ENCODE data around the gene PHC2.
A peak's percentile ranks its signal among the peaks of the same experiment; 100 is the strongest.

Gene PHC2

GRCh38 chr1:33332357-33332789, 98.5 kb downstream of the PHC2 start:
- Histone ChIP-seq H3K9ac (ENCODE audit: low read depth, low read length) (peak overlapping the region; percentile 25), H3K4me3 (ENCODE audit: low read length) (no peak overlapping the region), H3K36me3 (ENCODE audit: insufficient read depth, low read length) (peaks cover 88% of the 10 kb centered on the region), H3K9me3 (replicated peaks; ENCODE audit: low read length) (no peaks in the 10 kb centered on the region), H3K4me1 (ENCODE audit: control insufficient read depth, insufficient read depth, low read length) (peaks cover 81% of the 10 kb centered on the region), H3K4me2 (ENCODE audit: low read length) (no peak overlapping the region), H3K27me3 (ENCODE audit: control insufficient read depth, insufficient read depth, low read length) (no peaks in the 10 kb centered on the region)

- H3K4me2 ChIP-seq (ENCODE audit: low read length), result no peak overlapping the region
- H3K36me3 ChIP-seq (ENCODE audit: insufficient read depth, low read length), result peaks cover 90% of the 10 kb centered on the region
- no peak overlapping the region for H3K4me3 ChIP-seq (ENCODE audit: low read length)
- no peaks in the 10 kb centered on the region for H3K9me3 ChIP-seq (replicated peaks; ENCODE audit: low read length)
- H3K9ac ChIP-seq (ENCODE audit: low read depth, low read length), result peak overlapping the region; percentile 25
- H3K4me1 ChIP-seq (ENCODE audit: control insufficient read depth, insufficient read depth, low read length), result peaks cover 80% of the 10 kb centered on the region
- H3K27me3 ChIP-seq (ENCODE audit: control insufficient read depth, insufficient read depth, low read length), result no peaks in the 10 kb centered on the region
Observed at GRCh38 chr1:33331444-33332356, 99.2 kb downstream of the PHC2 start.

DNA sequence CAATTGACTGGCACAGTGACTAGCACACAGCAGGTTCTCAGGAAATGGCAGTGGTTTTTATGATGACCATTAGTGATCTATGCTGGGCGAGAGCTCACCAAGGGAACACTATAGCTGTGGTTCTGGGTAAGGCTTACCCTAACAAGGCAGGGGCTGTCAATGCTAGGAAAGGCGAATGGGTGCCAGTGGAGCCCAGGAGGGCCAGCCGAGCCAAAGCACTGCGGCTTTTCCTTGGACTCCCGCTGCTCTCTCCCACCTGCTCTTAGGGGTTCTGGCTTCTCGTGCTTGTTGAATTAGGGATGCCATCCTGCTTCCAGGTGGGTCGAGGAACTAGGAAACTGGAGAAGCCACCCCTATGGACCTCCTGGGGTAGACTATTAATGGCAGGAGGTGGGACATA, 100.0 kb downstream of the PHC2 start:
- H3K4me1 ChIP-seq (ENCODE audit: control insufficient read depth, insufficient read depth, low read length), result peaks cover 72% of the 10 kb centered on the region
- H3K36me3 ChIP-seq (ENCODE audit: insufficient read depth, low read length), result peaks cover 93% of the 10 kb centered on the region
- no peak overlapping the region for H3K4me3 ChIP-seq (ENCODE audit: low read length)

DNA sequence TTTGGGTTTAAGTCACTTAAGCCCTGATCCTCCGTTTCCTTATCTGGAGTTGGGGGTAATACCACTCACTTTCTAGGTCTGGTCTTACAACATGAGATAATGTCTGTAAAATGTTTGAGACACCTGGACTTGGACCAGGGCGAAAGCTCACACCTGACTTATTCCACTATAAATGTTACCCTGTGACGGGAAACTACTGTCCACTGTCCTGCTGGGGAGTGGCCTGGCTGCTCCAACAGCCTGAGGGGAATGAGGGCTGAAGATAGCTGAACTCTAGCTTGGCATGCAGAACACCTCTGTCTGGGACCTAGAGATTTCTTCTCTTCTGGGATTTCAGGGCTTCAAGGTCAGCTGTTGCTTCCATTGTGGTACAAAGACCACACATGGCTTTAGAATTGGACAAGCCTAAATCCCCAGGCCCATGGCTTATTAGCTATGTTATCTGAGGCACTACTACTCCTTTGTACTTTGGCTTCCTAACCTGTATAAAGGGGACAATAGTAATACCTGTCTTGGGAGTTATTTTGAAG, 100.5 kb downstream of the PHC2 start:
- Histone ChIP-seq H3K4me1 (ENCODE audit: control insufficient read depth, insufficient read depth, low read length) (peaks cover 70% of the 10 kb centered on the region), H3K36me3 (ENCODE audit: insufficient read depth, low read length) (peaks cover 97% of the 10 kb centered on the region), H3K9ac (ENCODE audit: low read depth, low read length) (no peak overlapping the region), H3K27me3 (ENCODE audit: control insufficient read depth, insufficient read depth, low read length) (no peaks in the 10 kb centered on the region), H3K4me3 (ENCODE audit: low read length) (no peak overlapping the region), H3K9me3 (replicated peaks; ENCODE audit: low read length) (no peaks in the 10 kb centered on the region), H3K4me2 (ENCODE audit: low read length) (no peak overlapping the region)

More for the DNA sequence above, 100.0 kb downstream of the PHC2 start:
- Histone ChIP-seq H3K9ac (ENCODE audit: low read depth, low read length) (no peak overlapping the region), H3K27me3 (ENCODE audit: control insufficient read depth, insufficient read depth, low read length) (no peaks in the 10 kb centered on the region), H3K9me3 (replicated peaks; ENCODE audit: low read length) (no peaks in the 10 kb centered on the region), H3K4me2 (ENCODE audit: low read length) (no peak overlapping the region)

DNA sequence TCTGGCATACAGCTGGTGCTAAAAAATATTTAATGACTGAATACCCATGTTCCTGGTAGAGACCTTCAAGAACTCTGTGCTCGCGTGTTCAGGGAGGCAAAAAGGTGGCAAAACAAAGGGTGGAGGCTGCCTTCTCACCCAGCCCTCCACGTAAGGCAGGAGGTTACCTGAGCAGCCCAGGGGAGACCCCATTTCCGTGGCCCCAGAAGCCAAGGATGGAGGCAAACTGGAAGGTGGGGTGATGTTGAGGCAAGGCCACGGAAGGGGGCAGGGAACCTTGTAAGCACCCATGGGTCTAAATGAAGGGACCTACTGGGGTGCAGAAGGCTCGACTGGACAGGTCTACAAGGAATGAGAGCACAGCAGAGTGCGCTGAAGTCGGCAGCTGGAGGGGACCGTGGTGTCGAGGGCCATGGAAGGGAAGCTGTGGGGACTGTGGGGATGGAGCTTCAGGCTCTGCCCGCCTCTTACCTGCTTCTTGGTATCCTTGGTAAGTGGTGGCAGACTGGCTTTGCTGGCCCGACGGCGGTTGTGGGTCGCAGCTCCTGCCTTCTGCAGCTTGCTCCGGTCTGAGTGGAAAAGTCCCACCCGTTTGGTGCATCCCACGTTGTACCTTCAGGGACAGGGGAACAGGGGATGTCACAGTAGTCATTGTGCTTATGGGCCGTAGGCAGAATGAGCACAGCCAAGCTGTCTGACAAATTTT, 101.1 kb downstream of the PHC2 start:
- Histone ChIP-seq H3K9me3 (replicated peaks; ENCODE audit: low read length) (no peaks in the 10 kb centered on the region), H3K27me3 (ENCODE audit: control insufficient read depth, insufficient read depth, low read length) (no peaks in the 10 kb centered on the region), H3K4me1 (ENCODE audit: control insufficient read depth, insufficient read depth, low read length) (peaks cover 63% of the 10 kb centered on the region), H3K4me3 (ENCODE audit: low read length) (no peak overlapping the region), H3K36me3 (ENCODE audit: insufficient read depth, low read length) (peaks cover 97% of the 10 kb centered on the region), H3K9ac (ENCODE audit: low read depth, low read length) (no peak overlapping the region), H3K4me2 (ENCODE audit: low read length) (no peak overlapping the region)

DNA sequence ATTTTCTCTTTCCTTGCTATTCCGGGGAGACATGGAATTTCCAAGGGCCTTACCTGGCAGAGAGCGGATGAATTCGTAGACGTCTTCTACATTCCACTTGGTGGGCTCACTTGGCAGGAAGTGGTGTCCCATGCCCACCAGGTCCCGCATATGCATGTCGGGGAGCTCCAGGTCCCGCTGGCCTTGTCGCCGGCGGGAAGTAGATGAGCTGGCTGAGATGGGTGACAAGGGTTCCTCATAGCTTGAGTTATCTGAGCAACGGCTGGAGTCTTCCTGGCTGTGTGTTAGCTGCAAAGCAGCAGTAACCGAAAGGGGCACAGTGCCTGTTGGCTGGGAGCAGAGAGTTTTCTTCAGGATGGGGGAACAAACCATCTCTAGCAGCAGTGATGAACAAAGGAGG, 102.1 kb downstream of the PHC2 start:
- H3K9me3 ChIP-seq (replicated peaks; ENCODE audit: low read length), result no peaks in the 10 kb centered on the region
- no peaks in the 10 kb centered on the region for H3K27me3 ChIP-seq (ENCODE audit: control insufficient read depth, insufficient read depth, low read length)
- peaks cover 54% of the 10 kb centered on the region for H3K4me1 ChIP-seq (ENCODE audit: control insufficient read depth, insufficient read depth, low read length)
- peaks cover 97% of the 10 kb centered on the region for H3K36me3 ChIP-seq (ENCODE audit: insufficient read depth, low read length)
- H3K4me3 ChIP-seq (ENCODE audit: low read length), result no peak overlapping the region
- no peak overlapping the region for H3K4me2 ChIP-seq (ENCODE audit: low read length)
- H3K9ac ChIP-seq (ENCODE audit: low read depth, low read length), result no peak overlapping the region

GRCh38 chr1:33327587-33328325, 103.1 kb downstream of the PHC2 start:
- no peaks in the 10 kb centered on the region for H3K27me3 ChIP-seq (ENCODE audit: control insufficient read depth, insufficient read depth, low read length)
- peaks cover 97% of the 10 kb centered on the region for H3K36me3 ChIP-seq (ENCODE audit: insufficient read depth, low read length)
- H3K4me2 ChIP-seq (ENCODE audit: low read length), result no peak overlapping the region
- H3K9ac ChIP-seq (ENCODE audit: low read depth, low read length), result no peak overlapping the region
- no peaks in the 10 kb centered on the region for H3K9me3 ChIP-seq (replicated peaks; ENCODE audit: low read length)
- H3K4me1 ChIP-seq (ENCODE audit: control insufficient read depth, insufficient read depth, low read length), result peaks cover 43% of the 10 kb centered on the region
- H3K4me3 ChIP-seq (ENCODE audit: low read length), result no peak overlapping the region

GRCh38 chr1:33326785-33327184, 104.1 kb downstream of the PHC2 start:
- Histone ChIP-seq H3K4me2 (ENCODE audit: low read length) (no peak overlapping the region), H3K9ac (ENCODE audit: low read depth, low read length) (no peak overlapping the region), H3K36me3 (ENCODE audit: insufficient read depth, low read length) (peaks cover 94% of the 10 kb centered on the region), H3K4me1 (ENCODE audit: control insufficient read depth, insufficient read depth, low read length) (peaks cover 34% of the 10 kb centered on the region), H3K9me3 (replicated peaks; ENCODE audit: low read length) (no peaks in the 10 kb centered on the region), H3K4me3 (ENCODE audit: low read length) (no peak overlapping the region), H3K27me3 (ENCODE audit: control insufficient read depth, insufficient read depth, low read length) (no peaks in the 10 kb centered on the region)

GRCh38 chr1:33324677-33325575, 106.0 kb downstream of the PHC2 start:
- Histone ChIP-seq H3K4me3 (ENCODE audit: low read length) (no peak overlapping the region), H3K4me1 (ENCODE audit: control insufficient read depth, insufficient read depth, low read length) (peaks cover 27% of the 10 kb centered on the region), H3K27me3 (ENCODE audit: control insufficient read depth, insufficient read depth, low read length) (no peaks in the 10 kb centered on the region), H3K9ac (ENCODE audit: low read depth, low read length) (no peak overlapping the region), H3K4me2 (ENCODE audit: low read length) (no peak overlapping the region), H3K9me3 (replicated peaks; ENCODE audit: low read length) (no peaks in the 10 kb centered on the region), H3K36me3 (ENCODE audit: insufficient read depth, low read length) (peaks cover 85% of the 10 kb centered on the region)

DNA sequence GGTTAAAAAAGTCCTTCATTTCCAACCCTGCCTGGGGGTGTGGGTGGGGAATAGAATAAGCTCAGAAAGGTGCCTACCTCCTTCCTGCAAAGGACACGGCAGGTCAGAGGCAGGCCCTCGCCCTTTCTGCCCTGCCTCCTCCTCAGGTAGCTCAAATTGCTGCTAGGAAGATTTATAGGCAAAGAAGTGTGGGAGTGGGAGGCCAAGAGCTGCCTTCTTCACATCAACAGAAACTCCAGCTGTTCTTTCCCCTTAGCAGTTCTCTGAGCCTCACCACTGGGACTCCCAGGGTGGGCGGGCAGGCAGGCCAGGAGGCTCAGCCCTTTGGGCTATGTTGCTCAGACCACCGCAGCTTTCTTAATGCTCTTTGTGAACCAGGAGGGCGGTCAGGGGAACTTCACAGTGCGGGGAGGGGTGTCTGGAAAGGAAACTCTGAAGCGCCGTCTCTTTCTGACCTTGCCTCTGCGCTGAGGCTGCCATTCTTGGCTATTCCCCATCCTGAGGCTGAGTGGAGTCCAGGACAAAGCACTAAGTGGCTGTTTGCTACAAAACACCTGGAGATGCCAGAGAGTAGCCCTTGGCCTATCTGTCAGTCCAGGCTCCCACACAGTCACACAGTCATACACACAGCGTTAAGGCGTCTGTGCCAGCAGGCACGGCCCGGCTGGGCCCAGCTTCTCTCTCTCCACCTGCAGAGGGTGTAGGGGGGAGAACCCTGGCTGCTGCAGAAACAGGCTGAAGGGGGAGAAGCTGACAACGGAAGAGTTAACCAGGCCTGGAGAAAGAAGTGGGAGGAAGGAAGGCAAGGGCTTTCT, 107.0 kb downstream of the PHC2 start:
- Histone ChIP-seq H3K36me3 (ENCODE audit: insufficient read depth, low read length) (peaks cover 74% of the 10 kb centered on the region), H3K9ac (ENCODE audit: low read depth, low read length) (no peak overlapping the region), H3K27me3 (ENCODE audit: control insufficient read depth, insufficient read depth, low read length) (no peaks in the 10 kb centered on the region)

More for the DNA sequence above, 107.0 kb downstream of the PHC2 start:
- Histone ChIP-seq H3K9me3 (replicated peaks; ENCODE audit: low read length) (no peaks in the 10 kb centered on the region), H3K4me3 (ENCODE audit: low read length) (no peak overlapping the region), H3K4me2 (ENCODE audit: low read length) (no peak overlapping the region), H3K4me1 (ENCODE audit: control insufficient read depth, insufficient read depth, low read length) (peaks cover 19% of the 10 kb centered on the region)
